NB4 (cell line): ENCODE data around the gene ITSN1.
A peak's percentile ranks its signal among the peaks of the same experiment; 100 is the strongest.

Source experiments
- DNase-seq: peaks from one replicate; pipeline ENCODE4 v3.0.0; 2010; ENCODE audit warnings: low read depth
- H3K4me3 ChIP-seq: one replicate; pipeline ENCODE4 v1.5.1; 2011; ENCODE audit warnings: mild to moderate bottlenecking, low read depth, low read length, moderate library complexity
- MYC ChIP-seq: IDR thresholded peaks from 2 replicates; pipeline ENCODE4 v1.6.1; 2011; ENCODE audit warnings: low read depth, low read length
- POLR2A ChIP-seq: IDR thresholded peaks from 2 replicates; pipeline ENCODE4 v1.6.1; 2011; ENCODE audit warnings: mild to moderate bottlenecking; ENCODE audit not compliant: insufficient read length; ENCODE audit errors: extremely low read depth
- TF ChIP-seq, protein P1 (sequence below): IDR thresholded peaks from one replicate; pipeline ENCODE4 v1.5.1; 2012; ENCODE audit warnings: low read depth, low read length
- TF ChIP-seq, protein P2 (sequence below): IDR thresholded peaks from 2 replicates; pipeline ENCODE4 v1.6.1; 2011; ENCODE audit warnings: low read depth, low read length

ITSN1 gene

DNA sequence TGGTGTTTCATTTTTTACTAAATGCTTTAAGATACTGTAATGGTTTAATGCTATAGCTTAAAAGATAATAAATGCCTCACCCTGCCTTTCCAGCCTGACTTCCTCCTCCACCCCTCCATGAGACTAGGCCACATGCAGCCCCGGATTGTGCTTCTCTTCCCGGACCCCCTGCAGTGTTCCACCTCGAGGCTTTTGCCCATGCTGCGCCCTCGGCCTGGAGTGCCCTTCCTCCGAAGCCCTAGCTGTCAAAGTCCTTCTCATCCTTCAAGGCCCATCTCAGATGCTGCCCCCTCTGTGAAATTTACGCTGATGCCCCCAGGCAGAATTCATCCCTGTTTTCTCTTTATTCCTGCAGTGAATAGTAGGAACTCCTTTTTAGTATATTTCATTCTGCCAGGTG, 174.8 kb downstream of the ITSN1 start:
- no peak overlapping the region for H3K4me3 ChIP-seq
- TF ChIP-seq, protein P1, sequence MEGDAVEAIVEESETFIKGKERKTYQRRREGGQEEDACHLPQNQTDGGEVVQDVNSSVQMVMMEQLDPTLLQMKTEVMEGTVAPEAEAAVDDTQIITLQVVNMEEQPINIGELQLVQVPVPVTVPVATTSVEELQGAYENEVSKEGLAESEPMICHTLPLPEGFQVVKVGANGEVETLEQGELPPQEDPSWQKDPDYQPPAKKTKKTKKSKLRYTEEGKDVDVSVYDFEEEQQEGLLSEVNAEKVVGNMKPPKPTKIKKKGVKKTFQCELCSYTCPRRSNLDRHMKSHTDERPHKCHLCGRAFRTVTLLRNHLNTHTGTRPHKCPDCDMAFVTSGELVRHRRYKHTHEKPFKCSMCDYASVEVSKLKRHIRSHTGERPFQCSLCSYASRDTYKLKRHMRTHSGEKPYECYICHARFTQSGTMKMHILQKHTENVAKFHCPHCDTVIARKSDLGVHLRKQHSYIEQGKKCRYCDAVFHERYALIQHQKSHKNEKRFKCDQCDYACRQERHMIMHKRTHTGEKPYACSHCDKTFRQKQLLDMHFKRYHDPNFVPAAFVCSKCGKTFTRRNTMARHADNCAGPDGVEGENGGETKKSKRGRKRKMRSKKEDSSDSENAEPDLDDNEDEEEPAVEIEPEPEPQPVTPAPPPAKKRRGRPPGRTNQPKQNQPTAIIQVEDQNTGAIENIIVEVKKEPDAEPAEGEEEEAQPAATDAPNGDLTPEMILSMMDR, result no peak
- TF ChIP-seq, protein P2, sequence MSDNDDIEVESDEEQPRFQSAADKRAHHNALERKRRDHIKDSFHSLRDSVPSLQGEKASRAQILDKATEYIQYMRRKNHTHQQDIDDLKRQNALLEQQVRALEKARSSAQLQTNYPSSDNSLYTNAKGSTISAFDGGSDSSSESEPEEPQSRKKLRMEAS, result no peak
- TF ChIP-seq POLR2A, result no peak
- no peak for TF ChIP-seq MYC
- no peak for DNase-seq

DNA sequence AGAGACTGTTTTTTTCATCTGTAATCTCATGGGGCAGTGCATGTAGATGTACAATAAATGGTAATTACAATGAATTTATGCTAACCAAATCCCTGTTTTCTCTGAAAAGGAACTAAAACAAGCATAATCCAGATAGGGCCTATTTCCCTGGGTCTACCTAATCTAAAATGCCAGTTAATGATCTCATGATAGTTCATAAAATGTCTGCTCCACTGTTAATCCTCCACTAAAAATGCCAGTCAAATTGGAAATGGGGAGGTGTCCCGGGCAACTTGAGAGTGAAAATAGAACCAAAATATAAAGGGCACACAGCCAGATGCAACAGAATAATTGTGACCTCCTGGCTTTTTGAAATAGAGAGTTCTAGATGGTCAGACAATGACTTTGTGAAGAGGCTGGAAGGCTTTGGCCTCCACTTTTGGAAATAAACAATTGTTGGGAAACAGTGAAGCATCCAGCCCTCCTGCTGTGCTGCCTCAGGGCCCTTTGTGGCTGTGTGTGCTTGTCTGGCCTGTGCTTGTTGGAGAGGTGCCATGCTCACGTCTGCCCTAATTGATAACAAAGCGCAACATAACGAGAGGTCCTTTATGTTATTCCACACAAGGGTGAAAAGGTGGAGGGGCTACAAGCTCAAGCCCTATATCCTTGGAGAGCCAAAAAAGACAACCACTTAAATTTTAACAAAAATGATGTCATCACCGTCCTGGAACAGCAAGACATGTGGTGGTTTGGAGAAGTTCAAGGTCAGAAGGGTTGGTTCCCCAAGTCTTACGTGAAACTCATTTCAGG, 175.6 kb downstream of the ITSN1 start:
- TF ChIP-seq, protein P1, result no peak
- TF ChIP-seq POLR2A (no peak), MYC (no peak)
- TF ChIP-seq, protein P2, result no peak
- DNase-seq, result peak; percentile 14
- H3K4me3 ChIP-seq, result no peak overlapping the region

DNA sequence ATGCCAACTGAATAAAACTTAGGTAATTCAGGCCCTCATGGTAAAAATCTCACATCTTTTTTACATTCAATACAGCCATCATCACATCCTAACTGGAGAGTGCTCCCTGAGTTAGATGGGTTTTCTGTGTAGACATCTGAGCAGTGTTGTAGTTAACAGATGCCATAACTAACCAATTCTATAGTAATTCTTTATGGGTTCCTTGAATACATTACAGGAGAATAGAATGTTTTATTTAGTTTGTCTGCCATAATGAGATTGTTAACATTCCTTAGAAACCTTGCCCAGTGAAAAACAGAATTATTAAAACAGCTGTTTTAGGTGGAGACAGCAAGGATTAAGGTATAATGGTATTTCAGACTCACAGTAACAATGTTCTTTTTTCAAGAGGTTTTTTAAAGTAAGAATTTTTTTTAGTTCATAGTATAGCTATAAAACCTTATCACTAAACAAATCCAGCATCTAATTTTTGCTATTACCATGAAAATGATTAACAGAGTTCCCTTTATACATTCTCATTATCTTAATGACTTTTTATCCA, 178.0 kb downstream of the ITSN1 start:
- TF ChIP-seq, protein P2, result no peak
- TF ChIP-seq MYC, result no peak
- TF ChIP-seq, protein P1, result no peak
- no peak for TF ChIP-seq POLR2A
- no peak for DNase-seq
- H3K4me3 ChIP-seq, result no peak overlapping the region

DNA sequence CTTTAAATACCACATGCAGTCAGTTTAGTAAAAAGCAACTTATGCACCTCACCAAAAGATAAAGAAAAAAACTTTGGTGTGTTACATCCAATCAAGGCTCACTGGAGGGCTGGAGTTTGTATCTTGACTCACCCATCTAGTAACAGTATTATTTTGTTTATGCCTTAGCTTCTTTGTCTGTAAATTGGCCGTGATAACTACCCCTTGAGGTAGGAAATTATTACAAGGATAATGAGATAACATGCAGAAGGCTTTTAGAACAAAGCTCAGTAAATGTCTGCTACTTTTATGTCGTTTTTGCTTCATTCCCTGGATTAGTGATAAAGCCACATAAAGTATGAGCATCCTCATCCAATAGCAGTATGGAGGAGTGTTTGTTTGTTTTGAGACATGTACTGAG, 178.5 kb downstream of the ITSN1 start:
- TF ChIP-seq POLR2A (no peak), MYC (no peak)
- TF ChIP-seq, protein P1, result no peak
- TF ChIP-seq, protein P2, result no peak
- DNase-seq, result no peak
- H3K4me3 ChIP-seq, result no peak overlapping the region

DNA sequence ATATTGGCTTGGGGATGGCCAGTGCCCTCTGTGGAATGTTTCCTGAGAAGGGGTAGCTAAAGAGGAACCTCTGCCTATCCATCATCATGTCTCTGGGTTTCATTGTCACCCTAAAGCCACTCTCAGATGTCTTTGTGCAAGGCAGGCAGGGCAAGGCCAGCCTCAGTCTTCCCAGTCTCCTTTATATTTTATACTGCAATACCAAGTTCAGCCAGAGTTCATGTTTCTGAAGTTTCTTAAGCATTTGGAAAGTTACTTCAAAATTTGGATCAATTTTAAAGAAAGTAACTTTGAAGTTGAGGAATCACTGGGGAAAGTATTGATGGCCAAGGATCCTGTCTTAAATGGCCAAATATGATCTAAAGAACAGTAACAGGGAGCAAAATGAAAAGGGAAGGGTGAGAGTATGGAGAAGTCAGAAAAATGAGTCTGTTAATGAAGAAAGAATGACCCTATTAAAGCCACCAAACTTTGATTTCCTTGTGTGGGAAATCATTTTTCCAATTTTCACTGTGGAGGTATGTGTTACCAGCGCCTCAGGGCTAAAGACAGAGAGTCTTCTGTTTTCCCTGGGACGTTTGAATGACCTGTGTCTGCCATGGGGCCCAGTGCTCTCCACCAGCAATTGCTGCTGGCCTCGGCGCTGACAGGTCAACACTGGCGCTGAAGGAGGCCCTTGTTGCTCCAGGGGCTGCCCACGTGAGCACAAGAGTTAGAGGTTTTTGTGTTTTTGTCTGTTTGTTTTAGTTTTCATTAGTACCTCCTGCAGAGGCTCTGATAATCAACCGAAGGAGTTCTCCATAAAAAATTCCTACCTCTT, 179.4 kb downstream of the ITSN1 start:
- no peak overlapping the region for H3K4me3 ChIP-seq
- no peak for DNase-seq
- TF ChIP-seq MYC (no peak), POLR2A (no peak)
- TF ChIP-seq, protein P1, result no peak
- TF ChIP-seq, protein P2, result no peak
